Renal cortical epithelial cell (primary cell): Measurements from ENCODE around the gene SAMMSON. TPM values are rescaled to one million over a fixed set of nuclear protein-coding genes. Genes with fewer than 3 reads are reported as not detected.

Experiments used
- DNase-seq: peaks from one replicate; pipeline ENCODE4 v3.0.0-alpha.2; 2011; ENCODE audit warnings: low read depth
- total RNA-seq: library from RNA; depleted of rRNA; stranded (reverse); fragments of >200 nt; gene quantifications from 2 replicates; pipeline ENCODE4 v1.2.3, GENCODE V29; 2014

The SAMMSON gene
- total RNA-seq, 1 donor from 2014 or later: not detected

DNA sequence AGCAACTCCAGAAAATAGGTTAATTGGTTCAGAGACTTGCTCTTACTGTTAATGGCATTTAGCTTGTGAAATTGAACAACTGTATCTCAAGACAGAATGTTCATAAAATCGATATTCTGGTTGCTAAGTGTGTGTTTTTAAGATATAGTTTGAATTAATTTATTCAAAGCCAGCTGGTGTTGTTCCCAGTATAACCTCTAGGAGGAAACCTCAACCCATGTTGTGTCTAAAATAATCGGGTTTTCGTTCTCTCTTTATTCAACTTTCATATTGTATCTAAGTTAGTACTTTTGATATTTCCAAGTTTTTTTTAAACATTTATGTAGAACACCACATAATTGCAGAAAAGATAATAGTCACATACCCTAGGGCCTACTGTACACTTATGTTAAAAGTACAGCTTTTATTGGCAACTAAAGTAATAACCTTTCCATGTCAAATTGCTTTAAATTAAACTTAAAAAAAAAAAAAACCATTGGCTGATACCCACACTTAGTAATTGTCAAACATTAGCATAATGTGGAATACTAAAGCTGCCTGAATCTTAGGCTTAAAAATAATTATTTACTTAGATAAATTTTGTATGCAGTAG lies 90.9 kb downstream of the SAMMSON start:
- DNase-seq: peak; percentile 9

DNA sequence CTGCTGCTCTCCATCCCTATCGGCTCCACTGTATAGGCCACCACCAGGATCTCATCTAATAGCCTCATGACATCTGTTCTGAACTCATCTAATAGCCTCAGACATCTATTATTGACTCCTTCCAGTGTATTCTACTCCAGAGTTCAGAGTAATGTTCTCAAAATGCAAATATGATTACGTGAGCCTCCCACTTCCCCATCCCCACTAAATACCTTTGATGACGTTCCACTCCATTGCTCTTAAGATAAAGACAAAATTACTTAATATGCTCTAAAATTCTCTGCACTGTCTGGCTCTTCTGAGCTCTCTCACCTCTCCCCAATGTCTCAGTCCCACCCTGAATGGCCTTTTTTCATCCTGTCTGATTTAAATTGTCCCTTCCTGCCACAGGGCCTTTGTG lies 94.7 kb downstream of the SAMMSON start:
- no peak for DNase-seq

DNA sequence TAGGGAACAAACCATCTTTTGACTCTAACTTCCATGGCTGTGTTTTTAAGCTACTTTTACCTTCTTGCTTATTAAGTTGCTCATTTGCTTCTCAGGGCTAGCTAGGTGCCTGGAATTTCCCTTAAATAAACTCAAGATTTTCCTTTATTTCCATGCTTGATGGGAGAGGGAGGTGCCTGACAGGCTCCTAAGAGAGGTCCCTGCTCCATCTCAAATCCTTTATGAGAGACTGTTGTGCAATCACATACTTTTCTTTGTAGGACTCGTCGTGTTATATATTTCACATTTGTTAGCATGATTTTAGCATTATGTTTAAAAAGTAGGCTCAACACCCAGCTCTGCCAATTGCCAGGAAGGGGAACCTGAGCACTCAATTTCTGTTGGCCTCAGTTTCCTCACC lies 95.7 kb downstream of the SAMMSON start:
- DNase-seq: no peak

DNA sequence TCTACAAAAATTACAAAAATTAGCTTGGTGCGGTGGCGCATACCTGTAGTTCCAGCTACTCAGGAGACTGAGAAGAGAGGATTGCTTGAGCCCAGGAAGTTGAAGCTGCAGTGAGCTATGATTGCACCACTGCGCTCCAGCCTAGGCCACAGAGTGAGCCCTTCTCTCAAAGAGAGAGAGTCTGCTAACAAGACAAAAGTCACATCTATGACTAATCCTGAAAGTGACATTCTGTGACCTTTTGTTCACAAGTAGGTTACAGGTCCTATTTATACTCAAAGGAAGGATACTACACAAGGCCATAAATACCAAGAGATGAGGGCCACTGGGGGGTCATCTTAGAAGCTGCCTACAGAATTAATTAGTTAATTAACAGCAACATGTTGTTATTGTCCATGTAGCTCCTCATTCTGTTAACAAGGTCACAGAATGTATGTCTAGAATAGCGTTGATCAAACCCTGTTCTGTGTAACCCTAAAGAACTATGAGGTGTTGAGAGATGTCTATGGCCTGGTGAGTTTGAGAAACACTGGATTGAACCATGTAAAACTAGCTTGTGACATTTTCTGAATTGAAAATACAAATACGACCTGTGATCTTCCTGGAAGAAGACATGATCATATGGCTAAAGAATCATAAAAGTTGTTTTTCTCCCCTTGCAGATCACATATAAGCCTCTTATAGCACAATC lies 97.0 kb downstream of the SAMMSON start:
- DNase-seq: no peak

DNA sequence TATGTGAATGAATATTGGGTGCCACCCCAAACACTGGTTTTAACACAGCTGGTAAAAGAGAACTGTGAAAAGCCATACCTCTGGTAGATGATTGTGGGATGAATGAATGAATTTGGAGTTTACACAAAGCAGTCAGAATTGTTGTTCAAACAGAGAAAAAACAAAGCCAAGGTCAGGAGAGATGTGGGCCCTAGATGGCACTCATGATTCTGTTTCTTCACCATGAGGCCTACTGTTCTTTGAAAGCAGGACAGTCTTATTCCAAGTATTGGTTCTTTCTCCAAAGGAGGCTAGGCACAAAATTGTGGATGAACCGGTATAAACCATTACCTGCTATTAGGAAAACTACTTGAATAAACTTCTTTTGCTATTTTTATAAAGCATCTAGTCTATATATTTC lies 97.6 kb downstream of the SAMMSON start:
- DNase-seq: no peak

DNA sequence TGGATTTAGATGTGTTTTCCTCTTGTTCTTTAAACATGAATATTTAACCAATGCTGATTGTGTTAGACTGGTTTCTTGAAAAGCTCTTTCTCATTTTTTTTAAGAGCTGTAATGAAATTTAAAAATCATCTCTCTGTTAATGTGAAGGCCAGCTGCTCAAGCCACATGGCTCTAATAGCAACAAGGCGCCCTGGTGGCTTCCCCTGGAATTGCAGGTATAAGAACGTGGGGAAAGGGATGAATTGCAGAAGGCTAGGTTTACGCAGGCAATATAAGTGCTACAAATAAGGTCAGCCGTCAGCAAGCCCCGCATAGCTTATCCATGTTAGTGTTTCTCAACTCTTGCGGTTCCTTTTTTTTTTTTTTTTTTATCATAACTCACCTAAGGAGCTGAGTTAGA lies 108.5 kb downstream of the SAMMSON start:
- no peak for DNase-seq

DNA sequence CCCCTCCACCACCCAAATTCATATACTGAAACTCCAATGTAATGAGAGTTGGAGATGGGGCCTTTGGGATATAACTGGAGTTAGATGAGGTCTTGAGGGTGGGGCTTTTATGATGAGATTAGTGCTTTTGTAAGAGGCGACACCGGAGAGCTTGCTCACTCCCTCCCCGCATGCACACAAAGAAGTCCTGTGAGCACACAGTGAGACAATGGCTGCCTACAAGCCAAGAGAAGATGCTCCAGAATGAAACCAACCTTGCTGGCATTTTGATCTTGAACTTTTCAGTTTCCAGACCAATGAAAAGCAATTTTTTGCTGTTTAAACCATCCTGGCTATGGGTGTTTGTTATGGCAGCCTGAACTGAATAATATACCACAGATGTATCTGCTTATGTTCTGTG lies 109.0 kb downstream of the SAMMSON start:
- no peak for DNase-seq

DNA sequence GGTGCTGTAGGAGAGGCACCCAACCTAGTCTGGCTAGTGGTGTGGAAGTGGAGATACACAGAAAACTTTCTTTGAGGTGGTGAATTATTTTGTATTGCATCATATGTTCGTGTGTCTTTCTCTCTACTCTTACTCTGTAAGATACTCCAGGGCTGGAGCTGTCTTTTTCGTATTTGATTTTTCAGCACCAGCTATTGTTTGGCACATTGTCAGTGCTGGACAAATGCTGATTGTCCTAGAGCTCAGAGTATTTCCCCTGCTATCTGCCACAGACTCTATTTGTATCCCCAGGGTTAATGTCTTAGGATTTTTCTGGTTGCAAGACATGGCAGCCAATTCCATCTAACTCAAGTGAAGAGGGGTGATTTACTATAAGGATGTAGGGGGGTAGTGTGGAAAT lies 110.5 kb downstream of the SAMMSON start:
- no peak for DNase-seq

DNA sequence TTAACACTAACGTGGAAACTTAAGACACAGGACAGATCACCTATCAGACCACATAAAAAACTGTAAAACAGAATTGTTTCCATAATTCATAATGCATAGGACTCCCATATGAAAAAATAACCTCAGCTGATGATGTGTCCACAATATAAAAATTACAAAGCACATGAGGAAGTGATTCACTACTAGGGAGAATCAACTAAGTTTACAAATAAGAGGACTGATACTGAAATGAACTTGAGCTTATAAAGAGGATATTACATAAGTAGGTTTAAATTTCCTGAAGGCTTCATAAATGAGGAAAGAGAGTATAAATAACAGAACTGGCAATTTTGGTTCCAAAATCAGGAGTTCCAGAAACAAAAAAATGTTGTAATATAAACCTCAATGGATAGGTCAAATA lies 111.9 kb downstream of the SAMMSON start:
- no peak for DNase-seq

DNA sequence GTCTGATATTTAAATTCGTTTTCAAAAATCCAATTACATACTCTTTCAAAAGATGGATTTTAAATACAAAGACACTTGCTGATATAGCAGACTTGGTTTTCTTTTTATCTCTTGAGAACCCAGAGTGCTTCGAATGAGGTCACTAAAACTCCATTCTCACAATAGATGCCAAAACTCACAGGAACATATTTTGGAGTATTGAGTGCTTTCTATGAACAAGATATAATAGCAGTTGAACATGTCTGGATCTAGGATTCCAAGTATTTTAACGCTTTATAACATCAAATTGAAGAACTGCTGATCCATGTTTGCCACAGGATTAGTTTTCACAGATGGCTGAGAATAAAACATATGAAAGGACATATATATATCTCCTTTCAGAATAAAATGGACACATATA lies 113.2 kb downstream of the SAMMSON start:
- no peak for DNase-seq

DNA sequence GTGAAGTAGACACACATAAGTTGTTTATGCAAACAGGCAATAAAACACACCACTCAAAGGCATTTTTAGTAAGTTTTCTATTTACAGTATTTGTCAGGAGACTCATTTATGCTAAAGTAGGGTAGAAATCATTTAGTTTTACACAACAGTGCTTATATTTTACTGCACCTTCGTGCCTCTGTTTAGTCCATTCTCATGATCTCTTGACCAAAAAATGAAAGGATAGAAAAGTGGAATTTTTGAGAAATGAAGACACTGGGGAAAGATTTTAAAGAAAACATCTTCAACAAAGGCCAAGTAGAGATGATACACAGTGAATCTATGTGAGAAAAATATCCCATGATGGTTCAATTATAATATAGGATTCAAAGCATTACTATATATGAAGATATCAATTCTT lies 114.9 kb downstream of the SAMMSON start:
- DNase-seq: no peak

DNA sequence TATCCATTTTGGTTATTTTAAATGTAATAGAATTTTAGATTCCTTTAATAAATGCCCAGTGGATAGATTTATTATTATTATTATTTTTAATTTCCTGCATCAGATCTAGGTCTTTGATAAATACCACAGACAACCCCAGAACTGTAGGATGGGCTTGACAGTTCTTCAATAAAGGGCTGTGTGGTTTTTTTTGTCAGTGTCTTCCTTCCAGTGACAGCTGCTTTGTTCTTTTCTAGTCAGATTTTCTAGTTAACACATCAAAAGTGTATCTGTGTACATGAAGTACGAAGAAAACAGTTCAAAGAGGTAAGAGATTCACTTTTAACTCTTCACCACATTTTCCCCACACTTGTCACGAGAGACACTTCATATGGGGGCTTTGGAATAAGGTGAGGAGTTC lies 120.3 kb downstream of the SAMMSON start:
- no peak for DNase-seq
